Activated T-helper 2 cell treated with anti-CD3 and anti-CD28 coated beads, Interferon-gamma antibody, Interleukin-2, Interleukin-4, amounts not matched to agents 10 μg/mL and 5 μg/mL and 100 μg/mL, durations not matched to agents 14 hours and 24 hours and 36 hours (primary cell): Measurements from ENCODE around the gene EFCAB5. TPM values are rescaled to one million over a fixed set of nuclear protein-coding genes. Genes with fewer than 3 reads are reported as not detected.
"Not testable (repeated sequence)": the region's sequence is repeated elsewhere in the genome, so short reads cannot be mapped to it uniquely, and the experiment has no call there.

Experiments
- DNase-seq: peaks from one replicate; pipeline ENCODE4 v3.0.0; 2021; ENCODE audit warnings: low spot score
- H3K27ac Mint-ChIP-seq: one replicate; pipeline ENCODE4 v1.8.0; 2021; ENCODE audit warnings: mixed read lengths
- H3K27me3 Mint-ChIP-seq: one replicate; pipeline ENCODE4 v1.8.0; 2021; ENCODE audit warnings: low read depth, mixed read lengths
- H3K36me3 Mint-ChIP-seq: one replicate; pipeline ENCODE4 v1.8.0; 2021; ENCODE audit warnings: low read depth, mixed read lengths
- H3K4me1 Mint-ChIP-seq: one replicate; pipeline ENCODE4 v1.8.0; 2021; ENCODE audit warnings: low read depth, mixed read lengths
- H3K4me3 Mint-ChIP-seq: one replicate; pipeline ENCODE4 v1.8.0; 2021; ENCODE audit warnings: low read depth, mild to moderate bottlenecking, moderate library complexity, mixed read lengths
- H3K9me3 Mint-ChIP-seq: one replicate; pipeline ENCODE4 v1.8.0; 2021; ENCODE audit warnings: mixed read lengths
- intact Hi-C: fragments of 100-400 bp; cut with micrococcal nuclease; formaldehyde crosslinking; loops from one replicate; pipeline ENCODE4 v1.15.1; 2023
- total RNA-seq: library from RNA; stranded (reverse); gene quantifications from 2 replicates; pipeline ENCODE4 v1.2.3, GENCODE V29; 2022

EFCAB5 gene
- total RNA-seq, 1 donor from 2014 or later: 0.94 TPM

- H3K36me3 Mint-ChIP-seq: peaks cover 46% of the 10 kb centered on the region
- H3K4me3 Mint-ChIP-seq: no peak overlapping the region
- no peaks in the 10 kb centered on the region for H3K9me3 Mint-ChIP-seq
- no peak for DNase-seq
- no peaks in the 10 kb centered on the region for H3K27me3 Mint-ChIP-seq
- intact Hi-C loops: no loop called here
- H3K4me1 Mint-ChIP-seq: peaks cover 17% of the 10 kb centered on the region
- no peak overlapping the region for H3K27ac Mint-ChIP-seq
Observed at GRCh38 chr17:30130121-30130520, 188.7 kb downstream of the EFCAB5 start.

- no peak for DNase-seq
- Mint-ChIP-seq H3K4me1 (peaks cover 14% of the 10 kb centered on the region), H3K9me3 (no peaks in the 10 kb centered on the region), H3K4me3 (no peak overlapping the region), H3K27ac (no peak overlapping the region), H3K27me3 (no peaks in the 10 kb centered on the region), H3K36me3 (peaks cover 47% of the 10 kb centered on the region)
- intact Hi-C loops: no loop called here
Observed at GRCh38 chr17:30132615-30133014, 191.2 kb downstream of the EFCAB5 start.

- H3K9me3 Mint-ChIP-seq: no peaks in the 10 kb centered on the region
- no peak overlapping the region for H3K27ac Mint-ChIP-seq
- intact Hi-C loops: no loop called here
- no peak for DNase-seq
- peaks cover 19% of the 10 kb centered on the region for H3K4me1 Mint-ChIP-seq
- H3K27me3 Mint-ChIP-seq: no peaks in the 10 kb centered on the region
- peaks cover 52% of the 10 kb centered on the region for H3K36me3 Mint-ChIP-seq
- no peak overlapping the region for H3K4me3 Mint-ChIP-seq
Observed at GRCh38 chr17:30133197-30133596, 191.8 kb downstream of the EFCAB5 start.

- Mint-ChIP-seq H3K27ac (no peak overlapping the region), H3K9me3 (no peaks in the 10 kb centered on the region)
Observed at GRCh38 chr17:30134551-30134950, 193.1 kb downstream of the EFCAB5 start.

GRCh38 chr17:30137158-30137557 lies 195.7 kb downstream of the EFCAB5 start:
- no peak for DNase-seq
- peaks cover 14% of the 10 kb centered on the region for H3K4me1 Mint-ChIP-seq
- H3K4me3 Mint-ChIP-seq: no peak overlapping the region
- intact Hi-C loops: no loop called here
- H3K27ac Mint-ChIP-seq: no peak overlapping the region
- H3K9me3 Mint-ChIP-seq: no peaks in the 10 kb centered on the region
- H3K27me3 Mint-ChIP-seq: no peaks in the 10 kb centered on the region
- peaks cover 41% of the 10 kb centered on the region for H3K36me3 Mint-ChIP-seq

More at GRCh38 chr17:30134551-30134950, 193.1 kb downstream of the EFCAB5 start:
- no peak overlapping the region for H3K4me3 Mint-ChIP-seq
- no peaks in the 10 kb centered on the region for H3K27me3 Mint-ChIP-seq
- H3K36me3 Mint-ChIP-seq: peaks cover 57% of the 10 kb centered on the region
- H3K4me1 Mint-ChIP-seq: peaks cover 19% of the 10 kb centered on the region
- no peak for DNase-seq
- intact Hi-C loops: no loop called here

- DNase-seq, H3K27me3 Mint-ChIP-seq, H3K27ac Mint-ChIP-seq, H3K4me3 Mint-ChIP-seq, H3K9me3 Mint-ChIP-seq, intact Hi-C loops, H3K4me1 Mint-ChIP-seq: not testable (repeated sequence)
- H3K36me3 Mint-ChIP-seq: peaks cover 19% of the 10 kb centered on the region
Observed at GRCh38 chr17:30147860-30148259, 206.4 kb downstream of the EFCAB5 start.

GRCh38 chr17:30148376-30148775 lies 206.9 kb downstream of the EFCAB5 start:
- Mint-ChIP-seq H3K4me3 (no peak overlapping the region), H3K27me3 (no peaks in the 10 kb centered on the region), H3K9me3 (no peaks in the 10 kb centered on the region), H3K36me3 (peaks cover 19% of the 10 kb centered on the region), H3K4me1 (peaks cover 8% of the 10 kb centered on the region), H3K27ac (no peak overlapping the region)
- no peak for DNase-seq
- intact Hi-C loops: no loop called here

GRCh38 chr17:30151471-30151870 lies 210.0 kb downstream of the EFCAB5 start:
- no peak overlapping the region for H3K27ac Mint-ChIP-seq
- H3K4me1 Mint-ChIP-seq: peaks cover 8% of the 10 kb centered on the region
- peaks cover 24% of the 10 kb centered on the region for H3K36me3 Mint-ChIP-seq
- no peaks in the 10 kb centered on the region for H3K9me3 Mint-ChIP-seq
- DNase-seq: no peak
- intact Hi-C loops: no loop called here
- no peaks in the 10 kb centered on the region for H3K27me3 Mint-ChIP-seq
- H3K4me3 Mint-ChIP-seq: no peak overlapping the region

GRCh38 chr17:30153463-30153862 lies 212.0 kb downstream of the EFCAB5 start:
- intact Hi-C loops: no loop called here
- Mint-ChIP-seq H3K36me3 (peaks cover 32% of the 10 kb centered on the region), H3K9me3 (peaks cover 3% of the 10 kb centered on the region), H3K4me1 (peaks cover 5% of the 10 kb centered on the region), H3K27me3 (no peaks in the 10 kb centered on the region), H3K4me3 (no peak overlapping the region), H3K27ac (no peak overlapping the region)
- DNase-seq: no peak

- DNase-seq: no peak
- intact Hi-C loops: no loop called here
- Mint-ChIP-seq H3K27ac (no peak overlapping the region), H3K4me1 (peaks cover 2% of the 10 kb centered on the region), H3K4me3 (no peak overlapping the region), H3K9me3 (peaks cover 23% of the 10 kb centered on the region), H3K36me3 (peaks cover 49% of the 10 kb centered on the region), H3K27me3 (no peaks in the 10 kb centered on the region)
Observed at GRCh38 chr17:30155389-30155788, 214.0 kb downstream of the EFCAB5 start.

Other genes starting within 250 kb of the EFCAB5 start
- gene SSH2, start 11.4 kb upstream of the EFCAB5 start, total RNA-seq: 39.2 and 44.2 TPM in 2 replicates
- 27.3 and 27.4 TPM in 2 replicates for gene NSRP1, start 175.2 kb downstream of the EFCAB5 start, total RNA-seq